GM18511 (cell line): ENCODE data around the gene ADH6.
"Not testable (repeated sequence)": the region's sequence is repeated elsewhere in the genome, so short reads cannot be mapped to it uniquely, and the experiment has no call there.

Experiments used
- ATAC-seq: cut with Tn5 transposase; IDR thresholded peaks from one replicate; pipeline ENCODE4 v1.9.1; 2021; ENCODE audit warnings: mild to moderate bottlenecking, moderate library complexity; ENCODE audit not compliant: unreplicated experiment

Gene ADH6

GRCh38 chr4:99200138-99200537 is 18.9 kb downstream of the ADH6 start:
- ATAC-seq = no peak

- no peak for ATAC-seq
Observed at GRCh38 chr4:99190336-99190735, 28.7 kb downstream of the ADH6 start.

- not testable (repeated sequence) for ATAC-seq
Observed at GRCh38 chr4:99189900-99190299, 29.1 kb downstream of the ADH6 start.

GRCh38 chr4:99186029-99186428 is 33.0 kb downstream of the ADH6 start:
- no peak for ATAC-seq

GRCh38 chr4:99185581-99185980 is 33.5 kb downstream of the ADH6 start:
- ATAC-seq = no peak

- no peak for ATAC-seq
Observed at GRCh38 chr4:99180382-99181070, 38.5 kb downstream of the ADH6 start.

- no peak for ATAC-seq
Observed at GRCh38 chr4:99179626-99180025, 39.4 kb downstream of the ADH6 start.

GRCh38 chr4:99179178-99179577 is 39.9 kb downstream of the ADH6 start:
- no peak for ATAC-seq

GRCh38 chr4:99166544-99166943 is 52.5 kb downstream of the ADH6 start:
- ATAC-seq = no peak

- ATAC-seq = no peak
Observed at GRCh38 chr4:99165978-99166377, 53.1 kb downstream of the ADH6 start.

- no peak for ATAC-seq
Observed at GRCh38 chr4:99161373-99162099, 57.5 kb downstream of the ADH6 start.

- no peak for ATAC-seq
Observed at GRCh38 chr4:99159699-99160098, 59.3 kb downstream of the ADH6 start.

GRCh38 chr4:99157478-99157935 is 61.5 kb downstream of the ADH6 start:
- no peak for ATAC-seq

- no peak for ATAC-seq
Observed at GRCh38 chr4:99156992-99157391, 62.1 kb downstream of the ADH6 start.

- ATAC-seq = no peak
Observed at GRCh38 chr4:99154658-99155342, 64.2 kb downstream of the ADH6 start.
